ENCODE measurements around the gene EIF2D.

DNA sequence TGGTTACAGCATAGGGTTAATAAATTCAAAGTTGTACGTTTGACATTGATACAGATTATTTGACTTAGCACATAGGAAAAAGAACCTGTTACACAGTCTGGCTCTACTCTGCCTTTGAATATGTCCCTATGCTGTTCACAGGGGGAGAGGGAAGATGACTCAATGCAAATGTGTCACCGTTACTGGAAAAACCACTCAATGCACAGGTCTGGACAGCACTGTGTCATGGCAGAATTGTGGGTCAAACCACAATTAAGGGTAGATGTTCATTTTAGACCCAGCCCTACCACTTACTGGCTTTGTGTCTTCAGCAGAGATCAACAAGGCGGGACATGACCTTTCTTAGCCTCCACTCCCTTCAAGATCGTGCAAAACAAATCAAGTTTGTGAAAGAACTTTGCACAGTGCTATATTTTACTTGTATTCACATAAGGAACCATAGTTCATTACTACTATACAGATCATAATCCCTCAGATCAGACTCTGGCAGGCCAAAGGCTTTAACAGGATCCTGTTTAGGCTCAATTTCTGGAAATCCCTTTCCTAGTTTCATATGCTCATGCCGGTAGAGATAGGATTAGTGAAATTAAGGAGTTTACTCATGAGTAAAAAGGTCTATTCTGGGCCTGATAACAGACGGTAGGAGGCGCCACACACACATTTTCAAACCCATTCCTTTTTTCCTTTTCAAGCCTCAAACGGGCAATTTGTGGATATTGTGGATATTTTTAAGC lies 22.1 kb downstream of the EIF2D start:
- TF ChIP-seq POLR2AphosphoS5 (IDR thresholded peaks at IDR 0.05; ENCODE audit: low read depth) (no peak; the same call in 1 of the 2 replicates), CTCF (IDR thresholded peaks at IDR 0.05; ENCODE audit: insufficient read depth, low read length) (no peak)
